ENCODE measurements around the gene LNX2.
A peak's percentile ranks its signal among the peaks of the same experiment; 100 is the strongest.

The LNX2 gene

DNA sequence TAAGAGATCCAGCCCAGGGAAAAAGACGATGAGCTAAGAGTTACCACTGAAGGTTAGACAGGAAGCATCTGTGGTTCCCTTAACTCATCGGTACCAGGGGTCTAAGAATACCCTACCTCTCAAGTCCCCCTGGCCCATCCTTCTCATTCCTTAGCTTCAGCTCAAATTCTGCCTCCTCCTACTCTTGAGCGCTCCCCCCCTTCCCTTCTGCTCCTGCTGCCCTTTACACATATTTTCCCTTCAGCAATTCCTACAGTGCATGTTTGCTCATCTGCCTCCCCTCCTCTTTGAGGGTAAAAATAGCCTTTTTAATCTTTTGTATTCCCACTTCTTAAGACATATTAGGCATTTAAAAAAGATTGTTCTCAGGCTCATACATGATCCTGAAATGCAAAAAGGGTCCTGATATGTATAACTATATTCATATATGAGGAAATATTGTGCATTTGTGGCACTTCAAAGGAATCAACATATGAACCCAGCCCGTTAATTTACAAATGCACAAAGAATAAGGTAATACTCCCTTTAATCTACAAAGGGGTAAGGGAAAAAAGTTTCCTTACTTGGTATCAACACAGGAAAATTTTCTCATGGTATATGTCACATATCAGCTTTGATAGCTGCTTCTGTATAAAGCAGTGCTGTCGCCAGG, 33.1 kb downstream of the LNX2 start:
- TF ChIP-seq CTCF (conservative IDR thresholded peaks at IDR 0.05; ENCODE audit: low read length): no peak
- DNase-seq (ENCODE audit: low read depth): no peak
- no peak overlapping the region for H3K4me3 ChIP-seq (ENCODE audit: low read length)

DNA sequence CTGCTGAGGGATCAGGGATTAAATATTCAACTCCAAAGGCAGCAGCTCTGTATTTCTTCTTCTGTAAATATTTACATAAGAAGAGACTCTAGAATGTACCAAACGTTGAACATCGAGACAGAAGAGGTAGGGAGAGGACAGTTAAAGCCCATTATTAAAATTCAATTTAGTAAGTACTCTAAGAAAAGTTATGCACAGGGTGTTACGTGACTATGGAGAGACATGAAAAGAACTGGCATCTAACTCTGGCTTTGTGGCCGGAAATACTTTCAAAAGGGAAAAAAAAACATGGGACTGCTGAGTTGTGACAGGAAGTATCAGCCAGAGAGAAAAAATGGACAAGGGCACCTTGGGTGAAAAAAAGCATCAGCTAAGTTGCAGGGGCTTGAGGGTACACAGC, 36.7 kb downstream of the LNX2 start:
- DNase-seq (ENCODE audit: low read depth): peak; percentile 27
- no peak overlapping the region for H3K4me3 ChIP-seq (ENCODE audit: low read length)
- TF ChIP-seq CTCF (conservative IDR thresholded peaks at IDR 0.05; ENCODE audit: low read length): no peak

GRCh38 chr13:27578121-27579030, 42.0 kb downstream of the LNX2 start:
- no peak overlapping the region for H3K4me3 ChIP-seq (ENCODE audit: low read length)
- TF ChIP-seq CTCF (conservative IDR thresholded peaks at IDR 0.05; ENCODE audit: low read length): no peak
- DNase-seq (ENCODE audit: low read depth): peak; percentile 18

DNA sequence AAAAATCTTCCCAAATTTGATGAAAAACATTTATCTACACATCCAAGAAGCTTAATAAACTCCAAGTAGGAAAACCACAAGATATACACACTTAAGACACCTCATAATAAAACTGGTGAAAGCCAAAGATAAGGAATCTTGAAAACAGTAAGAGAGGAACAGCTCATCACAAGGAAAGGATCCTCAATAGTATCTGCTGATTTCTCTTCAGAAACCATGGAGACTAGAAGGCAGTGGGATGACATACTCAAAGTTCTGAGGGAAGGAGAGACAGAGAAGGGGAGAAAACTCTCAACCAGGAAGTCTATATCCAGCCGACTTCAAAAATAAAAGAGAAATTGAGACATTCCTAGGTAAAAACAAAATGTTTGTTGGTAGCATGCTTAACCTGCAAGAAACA, 45.7 kb downstream of the LNX2 start:
- TF ChIP-seq CTCF (conservative IDR thresholded peaks at IDR 0.05; ENCODE audit: low read length): no peak
- no peak overlapping the region for H3K4me3 ChIP-seq (ENCODE audit: low read length)
- no peak for DNase-seq (ENCODE audit: low read depth)

DNA sequence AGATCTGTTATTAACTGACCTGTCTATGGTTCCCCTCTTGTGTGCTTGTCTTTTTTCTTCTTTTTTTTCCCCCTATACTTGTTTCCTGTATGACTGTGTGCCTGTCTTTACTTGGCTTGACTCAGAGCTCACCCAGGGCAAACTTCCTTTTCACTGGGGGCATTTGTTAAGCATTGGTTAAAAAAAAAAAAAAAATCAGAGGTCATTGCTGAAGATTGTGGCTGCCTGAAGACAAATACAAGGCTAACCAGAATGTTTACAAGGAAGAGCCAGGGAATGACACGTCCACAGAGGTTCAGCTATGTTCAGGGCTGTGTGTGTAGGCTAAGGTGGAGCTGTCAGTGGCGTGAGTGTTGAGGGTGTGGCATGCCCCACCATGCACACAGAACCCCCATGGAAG, 47.1 kb downstream of the LNX2 start:
- peak; percentile 4 for DNase-seq (ENCODE audit: low read depth)
- TF ChIP-seq CTCF (conservative IDR thresholded peaks at IDR 0.05; ENCODE audit: low read length): no peak
- no peak overlapping the region for H3K4me3 ChIP-seq (ENCODE audit: low read length)

- DNase-seq (ENCODE audit: low read depth): no peak
Observed at GRCh38 chr13:27572234-27572901, 48.0 kb downstream of the LNX2 start.

More at GRCh38 chr13:27572234-27572901, 48.0 kb downstream of the LNX2 start:
- no peak for TF ChIP-seq CTCF (conservative IDR thresholded peaks at IDR 0.05; ENCODE audit: low read length)
- no peak overlapping the region for H3K4me3 ChIP-seq (ENCODE audit: low read length)

Measured in AG10803 (cell line).